Measurements from ENCODE around the gene YWHAB. TPM values are rescaled to one million over a fixed set of nuclear protein-coding genes. Genes with fewer than 3 reads are reported as not detected.

Gene YWHAB
- total and polyA plus RNA-seq, 2 donors (not counting 1 experiment from before 2014, with no cell fraction given), result 89.7 to 321 TPM

GRCh38 chr20:44914924-44915323 is 29.4 kb downstream of the YWHAB start:
- H3K4me3 ChIP-seq (replicated peaks in 1 of 4; ENCODE audit: control extremely low read depth in 1 of 4, insufficient read depth in 1 of 4, low read depth in 3 of 4, low read length in 4 of 4), result no peak overlapping the region

GRCh38 chr20:44916586-44916985 is 31.1 kb downstream of the YWHAB start:
- Histone ChIP-seq H3K4me1 (ENCODE audit: control insufficient read depth, extremely low read depth, insufficient read depth, low read length) (no peaks in the 10 kb centered on the region), H3K79me2 (ENCODE audit: control insufficient read depth, insufficient read depth, low read length) (no peaks in the 10 kb centered on the region), H2AFZ (ENCODE audit: low read length) (no peak overlapping the region), H3K4me3 (replicated peaks in 1 of 4; ENCODE audit: control extremely low read depth in 1 of 4, insufficient read depth in 1 of 4, low read depth in 3 of 4, low read length in 4 of 4) (no peak overlapping the region), H3K9me3 (ENCODE audit: control insufficient read depth, insufficient read depth, low read depth, low read length) (no peaks in the 10 kb centered on the region), H3K9ac (ENCODE audit: insufficient read depth, low read length) (no peak overlapping the region), H3K27me3 (ENCODE audit: control insufficient read depth, insufficient read depth, low read length) (no peaks in the 10 kb centered on the region), H3K27ac (ENCODE audit: insufficient read depth, low read length) (no peak overlapping the region), H3K4me2 (ENCODE audit: extremely low read depth, insufficient read depth, low read length) (no peak overlapping the region), H4K20me1 (ENCODE audit: control insufficient read depth, extremely low read depth, insufficient read depth, low read length) (no peaks in the 10 kb centered on the region), H3K36me3 (ENCODE audit: control insufficient read depth, insufficient read depth, low read length) (peaks cover 9% of the 10 kb centered on the region)
- TF ChIP-seq CTCF (conservative IDR thresholded peaks at IDR 0.05 in 1 of 2, IDR thresholded peaks at IDR 0.05 in 1 of 2; ENCODE audit: low read depth in 1 of 2, low read length in 2 of 2), result no peak
- TF ChIP-seq EZH2 (IDR thresholded peaks at IDR 0.05; ENCODE audit: low read length, missing control alignments), result no peak
- no peak for DNase-seq (ENCODE audit: low read depth in 2 of 2)

More at GRCh38 chr20:44914924-44915323, 29.4 kb downstream of the YWHAB start:
- peaks cover 3% of the 10 kb centered on the region for H3K79me2 ChIP-seq (ENCODE audit: control insufficient read depth, insufficient read depth, low read length)
- no peak for DNase-seq (ENCODE audit: low read depth in 2 of 2)
- no peaks in the 10 kb centered on the region for H3K9me3 ChIP-seq (ENCODE audit: control insufficient read depth, insufficient read depth, low read depth, low read length)
- no peak overlapping the region for H2AFZ ChIP-seq (ENCODE audit: low read length)
- no peak overlapping the region for H3K27ac ChIP-seq (ENCODE audit: insufficient read depth, low read length)
- TF ChIP-seq EZH2 (IDR thresholded peaks at IDR 0.05; ENCODE audit: low read length, missing control alignments) (no peak), CTCF (conservative IDR thresholded peaks at IDR 0.05 in 1 of 2, IDR thresholded peaks at IDR 0.05 in 1 of 2; ENCODE audit: low read depth in 1 of 2, low read length in 2 of 2) (no peak)
- H3K27me3 ChIP-seq (ENCODE audit: control insufficient read depth, insufficient read depth, low read length), result no peaks in the 10 kb centered on the region
- no peak overlapping the region for H3K9ac ChIP-seq (ENCODE audit: insufficient read depth, low read length)
- H3K4me2 ChIP-seq (ENCODE audit: extremely low read depth, insufficient read depth, low read length), result no peak overlapping the region
- peaks cover 7% of the 10 kb centered on the region for H3K36me3 ChIP-seq (ENCODE audit: control insufficient read depth, insufficient read depth, low read length)
- no peaks in the 10 kb centered on the region for H4K20me1 ChIP-seq (ENCODE audit: control insufficient read depth, extremely low read depth, insufficient read depth, low read length)
- H3K4me1 ChIP-seq (ENCODE audit: control insufficient read depth, extremely low read depth, insufficient read depth, low read length), result no peaks in the 10 kb centered on the region

GRCh38 chr20:44917399-44917798 is 31.9 kb downstream of the YWHAB start:
- Histone ChIP-seq H4K20me1 (ENCODE audit: control insufficient read depth, extremely low read depth, insufficient read depth, low read length) (no peaks in the 10 kb centered on the region), H3K79me2 (ENCODE audit: control insufficient read depth, insufficient read depth, low read length) (no peaks in the 10 kb centered on the region), H3K4me1 (ENCODE audit: control insufficient read depth, extremely low read depth, insufficient read depth, low read length) (no peaks in the 10 kb centered on the region), H3K4me3 (replicated peaks in 1 of 4; ENCODE audit: control extremely low read depth in 1 of 4, insufficient read depth in 1 of 4, low read depth in 3 of 4, low read length in 4 of 4) (no peak overlapping the region), H3K27ac (ENCODE audit: insufficient read depth, low read length) (no peak overlapping the region), H3K9me3 (ENCODE audit: control insufficient read depth, insufficient read depth, low read depth, low read length) (no peaks in the 10 kb centered on the region), H3K36me3 (ENCODE audit: control insufficient read depth, insufficient read depth, low read length) (peaks cover 9% of the 10 kb centered on the region), H3K4me2 (ENCODE audit: extremely low read depth, insufficient read depth, low read length) (no peak overlapping the region), H3K27me3 (ENCODE audit: control insufficient read depth, insufficient read depth, low read length) (no peaks in the 10 kb centered on the region), H2AFZ (ENCODE audit: low read length) (no peak overlapping the region), H3K9ac (ENCODE audit: insufficient read depth, low read length) (no peak overlapping the region)
- TF ChIP-seq EZH2 (IDR thresholded peaks at IDR 0.05; ENCODE audit: low read length, missing control alignments), result no peak
- no peak for TF ChIP-seq CTCF (conservative IDR thresholded peaks at IDR 0.05 in 1 of 2, IDR thresholded peaks at IDR 0.05 in 1 of 2; ENCODE audit: low read depth in 1 of 2, low read length in 2 of 2)
- no peak for DNase-seq (ENCODE audit: low read depth in 2 of 2)

Measured in fibroblast of lung (primary cell).